Right lobe of liver (tissue), 6 donors: ENCODE results near the gene CCDC70. TPM values are rescaled to one million over a fixed set of nuclear protein-coding genes. Genes with fewer than 3 reads are reported as not detected.
A peak's percentile ranks its signal among the peaks of the same experiment; 100 is the strongest.
"Not testable (repeated sequence)": the region's sequence is repeated elsewhere in the genome, so short reads cannot be mapped to it uniquely, and the experiment has no call there.

Experiments used
- ATAC-seq, 4 donors: fragments of 200-7000 bp; cut with Tn5 transposase; one replicate each; pipeline ENCODE4 v1.9.1; 2020; ENCODE audit warnings: mild to moderate bottlenecking in 4 of 4, moderate library complexity in 4 of 4
- DNase-seq, 3 donors: peaks; one replicate each; pipeline ENCODE4 v3.0.0-alpha.2; 2020
- H3K27ac ChIP-seq, 3 donors: fragments of 200-600 bp; one replicate each; pipeline ENCODE4 v1.8.0; 2022
- H3K27me3 ChIP-seq, 2 donors: fragments of 200-600 bp; one replicate each; pipeline ENCODE4 v1.8.0; 2022
- H3K36me3 ChIP-seq, 4 donors: fragments of 200-600 bp; sonication (generic) in 1 of 4; one replicate each; pipeline versions ENCODE4 v1.5.1 to v1.8.0; 2017 to 2022; ENCODE audit warnings: control low read depth in 1 of 4
- H3K4me1 ChIP-seq, 4 donors: fragments of 200-600 bp; sonication (generic) in 1 of 4; one replicate each; pipeline versions ENCODE4 v1.5.1 to v1.8.0; 2017 to 2022; ENCODE audit warnings: control low read depth in 1 of 4
- H3K4me3 ChIP-seq, 3 donors: fragments of 200-600 bp; one replicate each; pipeline ENCODE4 v1.8.0; 2022
- H3K9me3 ChIP-seq, 4 donors: fragments of 200-600 bp; sonication (generic) in 1 of 4; one replicate each; pipeline versions ENCODE4 v1.5.1 to v1.8.0; 2017 to 2022; ENCODE audit warnings: control low read depth in 1 of 4
- POLR2A ChIP-seq: fragments of 450-650 bp; IDR thresholded peaks from one replicate; pipeline ENCODE4 v1.6.1; 2017; ENCODE audit warnings: antibody characterized with exemption, mild to moderate bottlenecking
- WGBS: methylation state at CpG from one replicate; pipeline ENCODE4 v1.1.6; 2018; ENCODE audit warnings: low coverage, low lambda C conversion rate; ENCODE audit not compliant: insufficient coverage; ENCODE audit errors: missing lambda C conversion rate; 5-methylcytosine and 5-hydroxymethylcytosine counted together
- intact Hi-C, 2 donors: fragments of 100-400 bp; cut with DNase I; formaldehyde crosslinking; loops; one replicate each; pipeline versions ENCODE4 v1.11.2 to v1.14.1; 2022
- total RNA-seq, 6 experiments: library from RNA; depleted of rRNA in 2 of 6; stranded (reverse); fragments of >200 nt in 2 of 6; fragmentation: NEBNext Ultra II Directional in 3 of 6; extraction: Animal tissue kit (Norgen Biotek cat#: 25700) in 3 of 6; gene quantifications; one replicate each; pipeline versions ENCODE4 v1.1.0 to v1.2.4, GENCODE V29; 2016 to 2023
- TF ChIP-seq, protein P1 (sequence below), 4 donors: fragments of 200-600 bp in 3 of 4; fragments of 450-650 bp in 1 of 4; IDR thresholded peaks; one replicate each; pipeline versions ENCODE4 v1.5.1 to v1.8.0; 2016 to 2022; ENCODE audit warnings: antibody characterized with exemption in 4 of 4, mild to moderate bottlenecking in 2 of 4
- donor health status: DM: no; HTN: yes; CAD: no.
- donor health status: DM: no; HTN: no; CAD: no.
- donor health status: DM: no; HTN: no; CAD: no.
- donor health status: DM: no; HTN: yes; CAD: no.
- donor health status: DM: no; HTN: yes; CAD: no.

CCDC70 gene
- total RNA-seq, 6 experiments from 2014 or later: not detected

DNA sequence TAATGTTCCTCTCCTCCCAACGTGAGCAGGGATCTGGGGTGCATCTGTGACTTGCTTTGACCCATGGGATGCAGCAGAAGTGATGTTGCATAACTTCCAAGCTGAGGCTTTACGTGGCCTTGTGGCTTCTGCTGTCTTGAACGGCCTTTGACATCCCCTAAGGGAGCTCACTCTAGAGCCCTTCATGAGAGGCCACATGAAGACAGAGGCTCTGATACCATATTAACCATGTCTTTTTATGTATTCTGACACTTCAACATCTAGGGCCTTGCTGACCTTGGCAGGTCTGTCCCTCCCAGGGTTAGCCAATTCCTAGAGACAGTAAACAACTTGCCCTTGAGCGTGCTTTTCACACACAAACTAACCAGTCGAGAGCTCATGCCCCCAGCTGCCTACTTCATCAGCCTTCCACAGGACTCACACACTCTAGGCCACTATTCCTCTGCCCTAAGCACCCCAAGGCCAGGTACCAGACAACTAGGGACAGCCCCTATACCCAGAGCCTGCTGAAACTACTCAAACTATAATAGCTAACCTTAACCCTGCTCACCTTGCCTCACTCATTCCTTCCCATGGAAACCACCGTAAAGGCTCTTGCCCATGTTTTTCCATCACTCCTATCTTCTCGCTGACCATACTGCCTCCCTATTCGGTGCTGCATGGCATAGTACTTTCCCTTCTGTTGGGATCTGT is 45.4 kb downstream of the CCDC70 start:
- H3K9me3 ChIP-seq: no peaks in the 10 kb centered on the region
- H3K36me3 ChIP-seq: peaks cover 0 to 2% (median 0%) of the 10 kb centered on the region in 4 donors
- H3K4me1 ChIP-seq: peaks cover 0 to 17% (median 8%) of the 10 kb centered on the region in 4 donors
- peak overlapping the region in 2 of 3 donors; percentile 45 to 69 for H3K27ac ChIP-seq
- no peak for DNase-seq
- intact Hi-C loops: no loop called here
- H3K27me3 ChIP-seq: no peaks in the 10 kb centered on the region
- H3K4me3 ChIP-seq: no peak overlapping the region
- peak in 3 of 4 donors; percentile 19 to 43 (median 20) for ATAC-seq
- TF ChIP-seq, protein P1, sequence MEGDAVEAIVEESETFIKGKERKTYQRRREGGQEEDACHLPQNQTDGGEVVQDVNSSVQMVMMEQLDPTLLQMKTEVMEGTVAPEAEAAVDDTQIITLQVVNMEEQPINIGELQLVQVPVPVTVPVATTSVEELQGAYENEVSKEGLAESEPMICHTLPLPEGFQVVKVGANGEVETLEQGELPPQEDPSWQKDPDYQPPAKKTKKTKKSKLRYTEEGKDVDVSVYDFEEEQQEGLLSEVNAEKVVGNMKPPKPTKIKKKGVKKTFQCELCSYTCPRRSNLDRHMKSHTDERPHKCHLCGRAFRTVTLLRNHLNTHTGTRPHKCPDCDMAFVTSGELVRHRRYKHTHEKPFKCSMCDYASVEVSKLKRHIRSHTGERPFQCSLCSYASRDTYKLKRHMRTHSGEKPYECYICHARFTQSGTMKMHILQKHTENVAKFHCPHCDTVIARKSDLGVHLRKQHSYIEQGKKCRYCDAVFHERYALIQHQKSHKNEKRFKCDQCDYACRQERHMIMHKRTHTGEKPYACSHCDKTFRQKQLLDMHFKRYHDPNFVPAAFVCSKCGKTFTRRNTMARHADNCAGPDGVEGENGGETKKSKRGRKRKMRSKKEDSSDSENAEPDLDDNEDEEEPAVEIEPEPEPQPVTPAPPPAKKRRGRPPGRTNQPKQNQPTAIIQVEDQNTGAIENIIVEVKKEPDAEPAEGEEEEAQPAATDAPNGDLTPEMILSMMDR (IDR thresholded peaks at IDR 0.05): no peak
- TF ChIP-seq POLR2A: no peak
- WGBS: 71% methylated on average over 7 of the region's 8 CpGs

DNA sequence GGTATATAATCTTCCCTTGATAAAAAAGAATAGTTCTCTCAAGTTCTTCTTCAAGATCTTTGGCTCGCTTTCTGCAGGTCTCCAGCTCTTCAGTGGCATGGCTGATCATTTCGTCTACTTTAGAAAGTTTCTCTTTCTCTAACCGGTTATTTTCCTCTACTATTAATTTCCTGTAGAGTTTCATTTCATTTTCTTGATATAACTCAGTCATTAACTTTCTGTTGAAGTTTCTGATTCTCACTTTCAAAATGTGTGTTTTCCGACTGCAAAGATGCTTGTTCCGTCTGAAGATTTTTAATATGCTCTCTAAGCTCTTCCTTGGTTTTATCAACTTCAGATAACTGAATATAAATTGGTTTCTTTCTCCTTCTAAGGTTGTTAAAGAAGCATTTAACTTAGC is 47.5 kb downstream of the CCDC70 start:
- peaks cover 0 to 17% (median 8%) of the 10 kb centered on the region in 4 donors for H3K4me1 ChIP-seq
- H3K27ac ChIP-seq, H3K4me3 ChIP-seq, H3K36me3 ChIP-seq, DNase-seq, H3K27me3 ChIP-seq, intact Hi-C loops, H3K9me3 ChIP-seq, ATAC-seq: not testable (repeated sequence)
- 71% methylated on average over 5 of the region's 5 CpGs for WGBS

DNA sequence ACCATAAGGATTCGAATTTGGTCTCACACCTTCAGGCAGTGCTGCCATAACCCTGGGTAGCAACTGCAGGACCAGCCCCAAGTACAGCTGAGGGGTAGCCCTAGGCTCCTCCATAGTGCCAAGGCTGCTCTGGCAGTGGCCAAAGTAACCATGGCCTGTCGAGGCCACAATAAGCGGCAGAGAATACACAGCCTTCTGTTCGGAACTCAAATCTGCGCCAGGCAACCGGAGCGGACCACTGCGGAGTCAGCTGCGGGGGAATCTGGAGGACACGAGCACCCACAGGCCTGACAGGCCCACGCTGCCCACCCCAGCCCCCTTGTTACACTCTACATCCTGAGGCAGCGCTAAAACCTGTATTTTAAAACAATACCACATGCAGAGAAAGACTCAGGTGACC is 48.7 kb downstream of the CCDC70 start:
- H3K27me3 ChIP-seq: no peaks in the 10 kb centered on the region
- H3K27ac ChIP-seq: no peak overlapping the region
- H3K9me3 ChIP-seq: no peaks in the 10 kb centered on the region
- no peak overlapping the region for H3K4me3 ChIP-seq
- no peak for TF ChIP-seq POLR2A
- TF ChIP-seq, protein P1 (IDR thresholded peaks at IDR 0.05): no peak
- ATAC-seq (no peak), DNase-seq (no peak)
- 86% methylated on average over 1 of the region's 12 CpGs for WGBS
- peaks cover 0 to 17% (median 8%) of the 10 kb centered on the region in 4 donors for H3K4me1 ChIP-seq
- H3K36me3 ChIP-seq: no peaks in the 10 kb centered on the region
- intact Hi-C loops: no loop called here

DNA sequence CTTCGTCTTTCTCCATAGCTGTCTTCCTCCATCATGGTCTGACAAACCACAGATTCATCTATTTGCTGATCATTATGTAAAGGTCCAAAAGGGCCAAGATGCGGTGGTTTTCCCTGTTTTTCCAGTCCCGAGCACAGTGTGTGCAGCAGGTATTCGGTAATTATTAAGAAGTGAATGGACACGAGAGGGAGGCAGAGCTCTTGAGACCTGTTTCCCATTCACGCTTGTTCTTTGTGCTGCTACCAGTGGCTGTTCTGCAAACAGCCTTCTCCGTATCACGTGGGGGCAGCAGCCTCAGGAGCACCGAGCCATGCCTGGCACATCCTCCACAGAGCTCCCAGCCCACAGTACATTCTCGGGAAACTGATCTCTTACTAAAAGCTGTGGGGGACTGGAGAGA is 50.3 kb downstream of the CCDC70 start:
- intact Hi-C loops: no loop called here
- ATAC-seq: no peak

More for the DNA sequence above, 50.3 kb downstream of the CCDC70 start:
- Histone ChIP-seq H3K27ac (no peak overlapping the region), H3K9me3 (no peaks in the 10 kb centered on the region), H3K27me3 (no peaks in the 10 kb centered on the region), H3K4me3 (no peak overlapping the region), H3K4me1 (peaks cover 0 to 5% (median 3%) of the 10 kb centered on the region in 4 donors), H3K36me3 (no peaks in the 10 kb centered on the region)
- TF ChIP-seq, protein P1 (IDR thresholded peaks at IDR 0.05): no peak
- TF ChIP-seq POLR2A: no peak
- no peak for DNase-seq
- 81% methylated on average over 4 of the region's 10 CpGs for WGBS
